ENCODE data around the gene URB1. TPM values are rescaled to one million over a fixed set of nuclear protein-coding genes. Genes with fewer than 3 reads are reported as not detected.

URB1 gene
- total RNA-seq, 1 experiment from 2014 or later: 18.1 TPM

- no peak for ATAC-seq
- in situ Hi-C loops (cut with HindIII; ENCODE audit: low pct_unique_long_range_greater_than_20kb, low sequenced_read_pairs) (no loop called here), intact Hi-C loops (cut with micrococcal nuclease; ENCODE audit: unreplicated experiment) (no loop called here)
Measured at GRCh38 chr21:32299695-32300094, 93.1 kb downstream of the URB1 start.

DNA sequence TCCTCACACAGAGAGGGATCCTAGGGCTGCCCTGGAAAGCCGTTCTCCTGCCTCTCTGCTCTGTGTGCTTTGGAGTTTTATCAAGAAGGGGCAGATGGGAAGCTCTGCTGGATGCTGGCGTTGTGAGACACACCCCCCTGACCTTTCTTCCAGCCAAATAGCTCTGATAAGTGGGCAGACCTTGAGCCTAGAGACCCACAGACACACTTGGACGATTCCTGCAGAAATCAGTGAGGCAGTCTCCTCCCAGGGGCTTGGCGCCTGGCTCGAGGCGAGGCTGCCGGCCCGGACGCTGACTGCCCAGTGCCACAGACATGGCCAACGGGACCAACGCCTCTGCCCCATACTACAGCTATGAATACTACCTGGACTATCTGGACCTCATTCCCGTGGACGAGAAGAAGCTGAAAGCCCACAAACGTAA, 94.1 kb downstream of the URB1 start, which contains the start of gene MRAP:
Gene MRAP (plus strand): TSS at position 198 of the 424 bp plus-strand sequence. CDS start 117 bp downstream, at position 315.
- Histone ChIP-seq H3K4me3 (ENCODE audit: low read depth in 2 of 2, low read length in 2 of 2) (no peak within 1 kb of the TSS), H3K9me3 (ENCODE audit: control insufficient read depth, insufficient read depth, low read depth, low read length) (no peaks in the 10 kb centered on the region), H3K4me1 (ENCODE audit: control insufficient read depth, insufficient read depth, low read length) (no peaks in the 10 kb centered on the region), H3K36me3 (ENCODE audit: control insufficient read depth, insufficient read depth, low read length) (no peaks in the 10 kb centered on the region; the same call in 1 of the 2 replicates), H3K27ac (ENCODE audit: low read length) (no peak within 1 kb of the TSS), H3K27me3 (ENCODE audit: control insufficient read depth, insufficient read depth, low read length) (no peaks in the 10 kb centered on the region)
- intact Hi-C loops (cut with micrococcal nuclease; ENCODE audit: unreplicated experiment): no loop called here
- ATAC-seq (no peak), DNase-seq (ENCODE audit: low read depth, low spot score) (no peak)
- TF ChIP-seq, protein P1, sequence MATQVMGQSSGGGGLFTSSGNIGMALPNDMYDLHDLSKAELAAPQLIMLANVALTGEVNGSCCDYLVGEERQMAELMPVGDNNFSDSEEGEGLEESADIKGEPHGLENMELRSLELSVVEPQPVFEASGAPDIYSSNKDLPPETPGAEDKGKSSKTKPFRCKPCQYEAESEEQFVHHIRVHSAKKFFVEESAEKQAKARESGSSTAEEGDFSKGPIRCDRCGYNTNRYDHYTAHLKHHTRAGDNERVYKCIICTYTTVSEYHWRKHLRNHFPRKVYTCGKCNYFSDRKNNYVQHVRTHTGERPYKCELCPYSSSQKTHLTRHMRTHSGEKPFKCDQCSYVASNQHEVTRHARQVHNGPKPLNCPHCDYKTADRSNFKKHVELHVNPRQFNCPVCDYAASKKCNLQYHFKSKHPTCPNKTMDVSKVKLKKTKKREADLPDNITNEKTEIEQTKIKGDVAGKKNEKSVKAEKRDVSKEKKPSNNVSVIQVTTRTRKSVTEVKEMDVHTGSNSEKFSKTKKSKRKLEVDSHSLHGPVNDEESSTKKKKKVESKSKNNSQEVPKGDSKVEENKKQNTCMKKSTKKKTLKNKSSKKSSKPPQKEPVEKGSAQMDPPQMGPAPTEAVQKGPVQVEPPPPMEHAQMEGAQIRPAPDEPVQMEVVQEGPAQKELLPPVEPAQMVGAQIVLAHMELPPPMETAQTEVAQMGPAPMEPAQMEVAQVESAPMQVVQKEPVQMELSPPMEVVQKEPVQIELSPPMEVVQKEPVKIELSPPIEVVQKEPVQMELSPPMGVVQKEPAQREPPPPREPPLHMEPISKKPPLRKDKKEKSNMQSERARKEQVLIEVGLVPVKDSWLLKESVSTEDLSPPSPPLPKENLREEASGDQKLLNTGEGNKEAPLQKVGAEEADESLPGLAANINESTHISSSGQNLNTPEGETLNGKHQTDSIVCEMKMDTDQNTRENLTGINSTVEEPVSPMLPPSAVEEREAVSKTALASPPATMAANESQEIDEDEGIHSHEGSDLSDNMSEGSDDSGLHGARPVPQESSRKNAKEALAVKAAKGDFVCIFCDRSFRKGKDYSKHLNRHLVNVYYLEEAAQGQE (IDR thresholded peaks at IDR 0.05; ENCODE audit: insufficient read depth in 1 of 2, low read depth in 2 of 2, low read length in 1 of 2): no peak
- TF ChIP-seq SIN3A (IDR thresholded peaks at IDR 0.05; ENCODE audit: borderline replicate concordance, insufficient read depth, low read depth, low read length): no peak
- no peak for TF ChIP-seq CTCF (IDR thresholded peaks at IDR 0.05)
- TF ChIP-seq POLR2AphosphoS5 (IDR thresholded peaks at IDR 0.05; ENCODE audit: low read depth, low read length): no peak
- no peak for TF ChIP-seq TCF7L2 (IDR thresholded peaks at IDR 0.05; ENCODE audit: low read depth, low read length)
- ChIA-PET CTCF (no interaction called here), POLR2A (interaction anchor here (0.5 kb wide), 1 partner anchor 33 kb away, joined by 3 read pairs; no protein-coding TSS in a partner anchor)
- in situ Hi-C loops (cut with HindIII; ENCODE audit: low pct_unique_long_range_greater_than_20kb, low sequenced_read_pairs): no loop called here
- BruUV-seq (replicated peaks): no TSS peak

More at GRCh38 chr21:32299695-32300094, 93.1 kb downstream of the URB1 start:
- no peaks in the 10 kb centered on the region; the same call in 1 of the 2 replicates for H3K36me3 ChIP-seq (ENCODE audit: control insufficient read depth, insufficient read depth, low read length)
- H3K27ac ChIP-seq (ENCODE audit: low read length): no peak overlapping the region
- no peaks in the 10 kb centered on the region for H3K9me3 ChIP-seq (ENCODE audit: control insufficient read depth, insufficient read depth, low read depth, low read length)
- BruUV-seq (replicated peaks): no TSS peak
- no peak for DNase-seq (ENCODE audit: low read depth, low spot score)
- POLR2A ChIA-PET: no interaction called here
- no peaks in the 10 kb centered on the region for H3K4me1 ChIP-seq (ENCODE audit: control insufficient read depth, insufficient read depth, low read length)
- CTCF ChIA-PET: no interaction called here
- TF ChIP-seq TCF7L2 (IDR thresholded peaks at IDR 0.05; ENCODE audit: low read depth, low read length): no peak
- no peak for TF ChIP-seq CTCF (IDR thresholded peaks at IDR 0.05)
- TF ChIP-seq, protein P1 (IDR thresholded peaks at IDR 0.05; ENCODE audit: insufficient read depth in 1 of 2, low read depth in 2 of 2, low read length in 1 of 2): no peak
- TF ChIP-seq SIN3A (IDR thresholded peaks at IDR 0.05; ENCODE audit: borderline replicate concordance, insufficient read depth, low read depth, low read length): no peak
- TF ChIP-seq POLR2AphosphoS5 (IDR thresholded peaks at IDR 0.05; ENCODE audit: low read depth, low read length): no peak
- H3K27me3 ChIP-seq (ENCODE audit: control insufficient read depth, insufficient read depth, low read length): no peaks in the 10 kb centered on the region
- no peak overlapping the region for H3K4me3 ChIP-seq (ENCODE audit: low read depth in 2 of 2, low read length in 2 of 2)
